Liver (tissue), 9 donors: Measurements from ENCODE around the gene CLBA1. TPM values are rescaled to one million over a fixed set of nuclear protein-coding genes. Genes with fewer than 3 reads are reported as not detected.

ENCODE experiments used
- DNase-seq: peaks from one replicate; pipeline ENCODE4 v3.0.0-alpha.2; 2017; ENCODE audit warnings: low spot score
- H3K27ac ChIP-seq, 2 donors: one replicate each; pipeline ENCODE4 v1.7.0; 2013; ENCODE audit warnings: inconsistent platforms in 2 of 2, low read length in 2 of 2, control low read depth in 1 of 2, low read depth in 1 of 2, mild to moderate bottlenecking in 1 of 2
- H3K27me3 ChIP-seq, 4 donors: one replicate each; pipeline versions ENCODE4 v1.6.1 to v1.7.0; 2013; ENCODE audit warnings: low read length in 3 of 4, inconsistent platforms in 1 of 4, mild to moderate bottlenecking in 1 of 4, moderate library complexity in 1 of 4; ENCODE audit not compliant: control insufficient read depth in 4 of 4, insufficient read depth in 4 of 4
- H3K36me3 ChIP-seq, 4 donors: one replicate each; pipeline versions ENCODE4 v1.6.1 to v1.7.0; 2013; ENCODE audit warnings: low read length in 3 of 4, mild to moderate bottlenecking in 3 of 4, low read depth in 1 of 4, moderate library complexity in 1 of 4; ENCODE audit not compliant: control insufficient read depth in 4 of 4, insufficient read depth in 3 of 4
- H3K4me1 ChIP-seq, 4 donors: one replicate each; pipeline versions ENCODE4 v1.6.1 to v1.7.0; 2013; ENCODE audit warnings: low read length in 3 of 4, mild to moderate bottlenecking in 3 of 4, moderate library complexity in 1 of 4; ENCODE audit not compliant: control insufficient read depth in 4 of 4, insufficient read depth in 4 of 4
- H3K4me3 ChIP-seq, 3 donors: one replicate each; pipeline versions ENCODE4 v1.6.1 to v1.7.0; 2013; ENCODE audit warnings: low read length in 3 of 3, control low read depth in 1 of 3, low read depth in 1 of 3, mild to moderate bottlenecking in 1 of 3
- H3K9ac ChIP-seq, 2 donors: one replicate each; pipeline ENCODE4 v1.7.0; 2013; ENCODE audit warnings: low read length in 2 of 2, mild to moderate bottlenecking in 2 of 2, moderate library complexity in 2 of 2, control low read depth in 1 of 2, low read depth in 1 of 2
- H3K9me3 ChIP-seq, 4 donors: one replicate each; pipeline versions ENCODE4 v1.6.1 to v1.7.0; 2013; ENCODE audit warnings: low read length in 3 of 4; ENCODE audit not compliant: control insufficient read depth in 4 of 4
- ATF3 ChIP-seq: IDR thresholded peaks from 2 replicates; pipeline ENCODE4 v1.6.1; 2016; ENCODE audit warnings: antibody characterized with exemption
- CTCF ChIP-seq: fragments of 150-350 bp; IDR thresholded peaks from 2 replicates; pipeline ENCODE4 v1.5.1; 2017; ENCODE audit warnings: improper control_type of control experiment, low read depth, low read length; ENCODE audit not compliant: missing input control
- EGR1 ChIP-seq, 2 donors: IDR thresholded peaks; 2 replicates each; pipeline ENCODE4 v1.6.1; 2016 to 2018; ENCODE audit warnings: antibody characterized with exemption in 2 of 2, low read depth in 2 of 2
- FOXA1 ChIP-seq: IDR thresholded peaks from 2 replicates; pipeline ENCODE4 v1.6.1; 2016; ENCODE audit warnings: antibody characterized with exemption
- FOXA2 ChIP-seq: IDR thresholded peaks from 2 replicates; pipeline ENCODE4 v1.6.1; 2016; ENCODE audit warnings: antibody characterized with exemption
- GABPA ChIP-seq, 2 donors: IDR thresholded peaks in 1 of 2; conservative IDR thresholded peaks in 1 of 2; 2 replicates each; pipeline ENCODE4 v1.6.1; 2016; ENCODE audit warnings: antibody characterized with exemption in 2 of 2, mild to moderate bottlenecking in 1 of 2, moderate library complexity in 1 of 2
- HNF4A ChIP-seq, 2 donors: conservative IDR thresholded peaks; 2 replicates each; pipeline ENCODE4 v1.6.1; 2016; ENCODE audit warnings: antibody characterized with exemption in 2 of 2, mild to moderate bottlenecking in 2 of 2
- HNF4G ChIP-seq: IDR thresholded peaks from 2 replicates; pipeline ENCODE4 v1.6.1; 2016; ENCODE audit warnings: antibody characterized with exemption
- JUND ChIP-seq, 2 donors: IDR thresholded peaks; 2 replicates each; pipeline ENCODE4 v1.6.1; 2016; ENCODE audit warnings: antibody characterized with exemption in 2 of 2
- NR2F2 ChIP-seq: IDR thresholded peaks from 2 replicates; pipeline ENCODE4 v1.6.1; 2016; ENCODE audit warnings: antibody characterized with exemption
- RAD21 ChIP-seq, 2 donors: IDR thresholded peaks; 2 replicates each; pipeline ENCODE4 v1.6.1; 2016; ENCODE audit warnings: antibody characterized with exemption in 2 of 2, mild to moderate bottlenecking in 2 of 2
- RXRA ChIP-seq, 2 donors: IDR thresholded peaks; 2 replicates each; pipeline ENCODE4 v1.6.1; 2017 to 2018; ENCODE audit warnings: antibody characterized with exemption in 2 of 2, mild to moderate bottlenecking in 1 of 2
- SP1 ChIP-seq: IDR thresholded peaks from 2 replicates; pipeline ENCODE4 v1.6.1; 2018; ENCODE audit warnings: antibody characterized with exemption, mild to moderate bottlenecking
- TAF1 ChIP-seq: conservative IDR thresholded peaks from 2 replicates; pipeline ENCODE4 v1.6.1; 2016; ENCODE audit warnings: antibody characterized with exemption, mild to moderate bottlenecking
- YY1 ChIP-seq: IDR thresholded peaks from 2 replicates; pipeline ENCODE4 v1.6.1; 2016; ENCODE audit warnings: antibody characterized with exemption, mild to moderate bottlenecking
- ZBTB33 ChIP-seq: IDR thresholded peaks from 2 replicates; pipeline ENCODE4 v1.6.1; 2016; ENCODE audit warnings: antibody characterized with exemption
- WGBS: extraction: QIAGEN DNeasy Blood & Tissue Kit; methylation state at CpG from one replicate; pipeline ENCODE4 v1.1.7; 2013; 5-methylcytosine and 5-hydroxymethylcytosine counted together
- polyA plus RNA-seq, 2 donors: library from polyadenylated mRNA; stranded (reverse) in 1 of 2; unstranded in 1 of 2; fragments of 200-250 nt in 1 of 2; fragments of >200 nt in 1 of 2; fragmentation: Nextera tagmentation in 1 of 2; extraction: Ambion mirVana in 1 of 2; gene quantifications; one replicate each; pipeline versions ENCODE4 v1.2.1 to v1.2.3, GENCODE V29; 2013 to 2015
- total RNA-seq, 2 donors: library from RNA; depleted of rRNA; stranded (reverse); fragments of >200 nt; gene quantifications; one replicate each; pipeline ENCODE4 v1.2.3, GENCODE V29; 2014
- TF ChIP-seq, protein P1 (sequence below): IDR thresholded peaks from 2 replicates; pipeline ENCODE4 v1.6.1; 2016; ENCODE audit warnings: antibody characterized with exemption, mild to moderate bottlenecking
- TF ChIP-seq, protein P2 (sequence below): IDR thresholded peaks from 2 replicates; pipeline ENCODE4 v1.6.1; 2016; ENCODE audit warnings: antibody characterized with exemption
- donor health status: healthy.
- donor health status: healthy.
- donor health status: healthy.
- donor health status: healthy.
- donor health status: healthy.

The CLBA1 gene
- total and polyA plus RNA-seq, 4 donors, result 0.98 to 3.9 (median 2.3) TPM

GRCh38 chr14:105022276-105022670 lies 36.7 kb downstream of the CLBA1 start:
- no peak for TF ChIP-seq CTCF
- TF ChIP-seq HNF4G, result no peak
- TF ChIP-seq HNF4A (conservative IDR thresholded peaks at IDR 0.05), result no peak
- no peak for TF ChIP-seq RAD21 (IDR thresholded peaks at IDR 0.05)
- TF ChIP-seq NR2F2, result no peak
- TF ChIP-seq ZBTB33, result no peak
- no peak for TF ChIP-seq SP1
- no peak for TF ChIP-seq ATF3
- no peak for TF ChIP-seq FOXA2
- TF ChIP-seq FOXA1, result no peak
- TF ChIP-seq, protein P1, sequence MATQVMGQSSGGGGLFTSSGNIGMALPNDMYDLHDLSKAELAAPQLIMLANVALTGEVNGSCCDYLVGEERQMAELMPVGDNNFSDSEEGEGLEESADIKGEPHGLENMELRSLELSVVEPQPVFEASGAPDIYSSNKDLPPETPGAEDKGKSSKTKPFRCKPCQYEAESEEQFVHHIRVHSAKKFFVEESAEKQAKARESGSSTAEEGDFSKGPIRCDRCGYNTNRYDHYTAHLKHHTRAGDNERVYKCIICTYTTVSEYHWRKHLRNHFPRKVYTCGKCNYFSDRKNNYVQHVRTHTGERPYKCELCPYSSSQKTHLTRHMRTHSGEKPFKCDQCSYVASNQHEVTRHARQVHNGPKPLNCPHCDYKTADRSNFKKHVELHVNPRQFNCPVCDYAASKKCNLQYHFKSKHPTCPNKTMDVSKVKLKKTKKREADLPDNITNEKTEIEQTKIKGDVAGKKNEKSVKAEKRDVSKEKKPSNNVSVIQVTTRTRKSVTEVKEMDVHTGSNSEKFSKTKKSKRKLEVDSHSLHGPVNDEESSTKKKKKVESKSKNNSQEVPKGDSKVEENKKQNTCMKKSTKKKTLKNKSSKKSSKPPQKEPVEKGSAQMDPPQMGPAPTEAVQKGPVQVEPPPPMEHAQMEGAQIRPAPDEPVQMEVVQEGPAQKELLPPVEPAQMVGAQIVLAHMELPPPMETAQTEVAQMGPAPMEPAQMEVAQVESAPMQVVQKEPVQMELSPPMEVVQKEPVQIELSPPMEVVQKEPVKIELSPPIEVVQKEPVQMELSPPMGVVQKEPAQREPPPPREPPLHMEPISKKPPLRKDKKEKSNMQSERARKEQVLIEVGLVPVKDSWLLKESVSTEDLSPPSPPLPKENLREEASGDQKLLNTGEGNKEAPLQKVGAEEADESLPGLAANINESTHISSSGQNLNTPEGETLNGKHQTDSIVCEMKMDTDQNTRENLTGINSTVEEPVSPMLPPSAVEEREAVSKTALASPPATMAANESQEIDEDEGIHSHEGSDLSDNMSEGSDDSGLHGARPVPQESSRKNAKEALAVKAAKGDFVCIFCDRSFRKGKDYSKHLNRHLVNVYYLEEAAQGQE, result no peak
- no peak for TF ChIP-seq GABPA (IDR thresholded peaks at IDR 0.05 in 1 of 2, conservative IDR thresholded peaks at IDR 0.05 in 1 of 2)
- TF ChIP-seq TAF1, result no peak
- no peak for TF ChIP-seq JUND (IDR thresholded peaks at IDR 0.05)
- no peak for TF ChIP-seq RXRA (IDR thresholded peaks at IDR 0.05)
- TF ChIP-seq EGR1 (IDR thresholded peaks at IDR 0.05; ENCODE audit: low read depth in 2 of 2), result no peak
- TF ChIP-seq, protein P2, sequence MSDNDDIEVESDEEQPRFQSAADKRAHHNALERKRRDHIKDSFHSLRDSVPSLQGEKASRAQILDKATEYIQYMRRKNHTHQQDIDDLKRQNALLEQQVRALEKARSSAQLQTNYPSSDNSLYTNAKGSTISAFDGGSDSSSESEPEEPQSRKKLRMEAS, result no peak
- Histone ChIP-seq H3K27ac (no peak overlapping the region), H3K36me3 (no peaks in the 10 kb centered on the region), H3K4me3 (peak overlapping the region in 1 of 3 donors; percentile 74), H3K9me3 (no peaks in the 10 kb centered on the region), H3K27me3 (no peaks in the 10 kb centered on the region), H3K9ac (peak overlapping the region; percentile 14 to 83), H3K4me1 (peaks cover 7 to 19% (median 14%) of the 10 kb centered on the region in 4 donors)
- no peak for DNase-seq
- WGBS, result 84% methylated on average over 2 of the region's 2 CpGs

DNA sequence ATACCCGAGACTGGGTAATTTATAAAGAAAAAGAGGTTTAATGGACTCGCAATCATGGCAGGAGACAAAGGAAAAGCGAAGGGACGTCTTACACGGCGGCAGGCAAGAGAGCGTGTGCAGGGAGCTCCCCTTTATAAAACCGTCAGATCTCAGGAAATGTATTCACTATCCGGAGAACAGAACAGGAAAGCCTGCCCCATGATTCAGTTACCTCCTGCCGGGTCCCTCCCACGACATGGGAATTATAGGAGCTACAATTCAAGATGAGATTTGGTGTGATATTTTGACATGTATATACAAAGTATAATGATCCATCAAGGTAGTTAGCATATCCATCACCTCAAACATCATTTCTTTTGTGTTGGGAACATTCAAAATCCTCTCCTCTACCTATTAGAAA lies 37.6 kb downstream of the CLBA1 start:
- Histone ChIP-seq H3K27ac (no peak overlapping the region), H3K36me3 (no peaks in the 10 kb centered on the region), H3K9ac (no peak overlapping the region), H3K4me3 (no peak overlapping the region), H3K9me3 (no peaks in the 10 kb centered on the region), H3K4me1 (peaks cover 7 to 19% (median 14%) of the 10 kb centered on the region in 4 donors), H3K27me3 (no peaks in the 10 kb centered on the region)
- TF ChIP-seq YY1, result no peak
- no peak for TF ChIP-seq RXRA (IDR thresholded peaks at IDR 0.05)
- TF ChIP-seq HNF4G, result no peak
- TF ChIP-seq EGR1 (IDR thresholded peaks at IDR 0.05; ENCODE audit: low read depth in 2 of 2), result no peak
- TF ChIP-seq ATF3, result no peak
- no peak for TF ChIP-seq TAF1
- TF ChIP-seq ZBTB33, result no peak
- TF ChIP-seq FOXA2, result no peak
- no peak for TF ChIP-seq RAD21 (IDR thresholded peaks at IDR 0.05)
- no peak for TF ChIP-seq NR2F2
- no peak for TF ChIP-seq FOXA1
- WGBS, result 85% methylated on average over 11 of the region's 11 CpGs
- no peak for DNase-seq
